HUES64 (cell line): ENCODE data around the gene HOXD3.

Experiments
- H3K27ac ChIP-seq: 2 replicates; pipeline ENCODE4 v1.7.0; 2013; ENCODE audit warnings: low read depth, low read length, inconsistent platforms
- H3K27me3 ChIP-seq: 2 replicates; pipeline ENCODE4 v1.6.1; 2013; ENCODE audit warnings: mild to moderate bottlenecking, low read length; ENCODE audit not compliant: insufficient read depth
- H3K36me3 ChIP-seq: 2 replicates; pipeline ENCODE4 v1.6.1; 2013; ENCODE audit warnings: mild to moderate bottlenecking, low read length; ENCODE audit not compliant: insufficient read depth
- H3K4me1 ChIP-seq: 2 replicates; pipeline ENCODE4 v1.6.1; 2013; ENCODE audit warnings: mild to moderate bottlenecking, low read length, moderate library complexity; ENCODE audit not compliant: insufficient read depth
- H3K4me3 ChIP-seq: 2 replicates; pipeline ENCODE4 v1.5.1; 2013; ENCODE audit warnings: mild to moderate bottlenecking, low read length, moderate library complexity
- H3K9ac ChIP-seq: 2 replicates; pipeline ENCODE4 v1.6.1; 2013; ENCODE audit warnings: mild to moderate bottlenecking, low read depth, low read length
- H3K9me3 ChIP-seq: 2 replicates; pipeline ENCODE4 v1.6.1; 2013; ENCODE audit warnings: low read depth, low read length; ENCODE audit not compliant: insufficient read depth
- WGBS: fragments of 150-250, 120-280 bp; methylation state at CpG from one replicate; pipeline ENCODE4 v1.1.7; 2013; ENCODE audit warnings: missing lambda C conversion rate; 5-methylcytosine and 5-hydroxymethylcytosine counted together

The HOXD3 gene

GRCh38 chr2:176137906-176138305, 19.2 kb upstream of the HOXD3 start:
- no peak overlapping the region for H3K4me3 ChIP-seq

GRCh38 chr2:176138526-176138922, 18.6 kb upstream of the HOXD3 start:
- H3K4me1 ChIP-seq: no peaks in the 10 kb centered on the region; the same call in 1 of the 2 replicates
- no peaks in the 10 kb centered on the region for H3K9me3 ChIP-seq
- 64% methylated on average over 14 of the region's 14 CpGs for WGBS
- no peaks in the 10 kb centered on the region for H3K36me3 ChIP-seq
- H3K9ac ChIP-seq: no peak overlapping the region
- H3K4me3 ChIP-seq: no peak overlapping the region
- no peak overlapping the region for H3K27ac ChIP-seq
- peaks cover 100% of the 10 kb centered on the region for H3K27me3 ChIP-seq

More at GRCh38 chr2:176137906-176138305, 19.2 kb upstream of the HOXD3 start:
- H3K36me3 ChIP-seq: no peaks in the 10 kb centered on the region
- no peak overlapping the region for H3K9ac ChIP-seq
- H3K27ac ChIP-seq: no peak overlapping the region
- no peaks in the 10 kb centered on the region; the same call in 1 of the 2 replicates for H3K4me1 ChIP-seq
- H3K27me3 ChIP-seq: peaks cover 100% of the 10 kb centered on the region
- no peaks in the 10 kb centered on the region for H3K9me3 ChIP-seq
- 72% methylated on average over 8 of the region's 8 CpGs for WGBS

- Histone ChIP-seq H3K9ac (no peak overlapping the region), H3K27me3 (peaks cover 100% of the 10 kb centered on the region), H3K27ac (no peak overlapping the region), H3K9me3 (no peaks in the 10 kb centered on the region), H3K4me3 (no peak overlapping the region), H3K4me1 (no peaks in the 10 kb centered on the region; the same call in 1 of the 2 replicates), H3K36me3 (no peaks in the 10 kb centered on the region)
- WGBS: 74% methylated on average over 28 of the region's 28 CpGs
Observed at GRCh38 chr2:176138923-176139660, 18.0 kb upstream of the HOXD3 start.

- 65% methylated on average over 35 of the region's 41 CpGs for WGBS
- H3K9ac ChIP-seq: no peak overlapping the region
- H3K27ac ChIP-seq: no peak overlapping the region
- peaks cover 100% of the 10 kb centered on the region for H3K27me3 ChIP-seq
- peak overlapping the region; percentile 63; the same call in 1 of the 2 replicates for H3K4me3 ChIP-seq
- no peaks in the 10 kb centered on the region for H3K9me3 ChIP-seq
- no peaks in the 10 kb centered on the region for H3K36me3 ChIP-seq
- no peaks in the 10 kb centered on the region; the same call in 1 of the 2 replicates for H3K4me1 ChIP-seq
Observed at GRCh38 chr2:176139661-176140512, 17.2 kb upstream of the HOXD3 start.

- Histone ChIP-seq H3K4me3 (peak overlapping the region; percentile 63), H3K9me3 (no peaks in the 10 kb centered on the region), H3K27me3 (peaks cover 100% of the 10 kb centered on the region), H3K9ac (peak overlapping the region; percentile 46; the same call in 1 of the 2 replicates), H3K4me1 (no peaks in the 10 kb centered on the region; the same call in 1 of the 2 replicates), H3K27ac (no peak overlapping the region), H3K36me3 (no peaks in the 10 kb centered on the region)
- 6% methylated on average over 48 of the region's 48 CpGs for WGBS
Observed at GRCh38 chr2:176140513-176141317, 16.4 kb upstream of the HOXD3 start.

- H3K27ac ChIP-seq: no peak overlapping the region
- no peaks in the 10 kb centered on the region for H3K36me3 ChIP-seq
- H3K27me3 ChIP-seq: peaks cover 100% of the 10 kb centered on the region
- no peaks in the 10 kb centered on the region for H3K9me3 ChIP-seq
- H3K9ac ChIP-seq: no peak overlapping the region
- H3K4me3 ChIP-seq: no peak overlapping the region
- 0 out of 2 replicates have a peak, but pooled peaks cover under 1% of the 10 kb centered on the region for H3K4me1 ChIP-seq
- 71% methylated on average over 2 of the region's 2 CpGs for WGBS
Observed at GRCh38 chr2:176142281-176142680, 14.8 kb upstream of the HOXD3 start.

GRCh38 chr2:176145085-176145969, 11.8 kb upstream of the HOXD3 start:
- H3K4me1 ChIP-seq: 0 out of 2 replicates have a peak, but pooled peaks cover 2% of the 10 kb centered on the region
- no peak overlapping the region for H3K4me3 ChIP-seq
- H3K9me3 ChIP-seq: no peaks in the 10 kb centered on the region
- peaks cover 100% of the 10 kb centered on the region for H3K27me3 ChIP-seq
- WGBS: 19% methylated on average over 2 of the region's 4 CpGs
- no peak overlapping the region for H3K9ac ChIP-seq
- H3K36me3 ChIP-seq: no peaks in the 10 kb centered on the region
- no peak overlapping the region for H3K27ac ChIP-seq

GRCh38 chr2:176146101-176146500, 11.0 kb upstream of the HOXD3 start:
- no peaks in the 10 kb centered on the region for H3K36me3 ChIP-seq
- no peak overlapping the region for H3K9ac ChIP-seq
- 0 out of 2 replicates have a peak, but pooled peaks cover 2% of the 10 kb centered on the region for H3K4me1 ChIP-seq
- peaks cover 100% of the 10 kb centered on the region for H3K27me3 ChIP-seq
- H3K9me3 ChIP-seq: no peaks in the 10 kb centered on the region
- WGBS: 57% methylated on average over 5 of the region's 6 CpGs
- H3K27ac ChIP-seq: no peak overlapping the region
- H3K4me3 ChIP-seq: no peak overlapping the region

- Histone ChIP-seq H3K9me3 (no peaks in the 10 kb centered on the region), H3K36me3 (no peaks in the 10 kb centered on the region), H3K4me3 (no peak overlapping the region), H3K27me3 (peaks cover 100% of the 10 kb centered on the region), H3K4me1 (0 out of 2 replicates have a peak, but pooled peaks cover 2% of the 10 kb centered on the region), H3K9ac (no peak overlapping the region), H3K27ac (no peak overlapping the region)
Observed at GRCh38 chr2:176146645-176147044, 10.5 kb upstream of the HOXD3 start.

- H3K36me3 ChIP-seq: no peaks in the 10 kb centered on the region
- H3K9me3 ChIP-seq: no peaks in the 10 kb centered on the region
- no peak overlapping the region for H3K4me3 ChIP-seq
- WGBS: 17% methylated on average over 29 of the region's 32 CpGs
- 0 out of 2 replicates have a peak, but pooled peaks cover 2% of the 10 kb centered on the region for H3K4me1 ChIP-seq
- no peak overlapping the region for H3K9ac ChIP-seq
- H3K27ac ChIP-seq: no peak overlapping the region
- H3K27me3 ChIP-seq: peaks cover 100% of the 10 kb centered on the region
Observed at GRCh38 chr2:176147210-176147799, 9.8 kb upstream of the HOXD3 start.
